K562 (cell line): Measurements from ENCODE around the gene UMODL1. TPM values are rescaled to one million over a fixed set of nuclear protein-coding genes. Genes with fewer than 3 reads are reported as not detected.

ENCODE experiments used
- ATAC-seq: fragments of 200-7000 bp; cut with Tn5 transposase; 3 replicates; pipeline ENCODE4 v1.9.1; 2020; ENCODE audit warnings: moderate library complexity
- BruUV-seq: library from RNA; stranded (reverse); fragments of 400-500 nt; replicated peaks from 2 replicates; lab custom pipeline; 2021; lab: Mats Ljungman, UMichigan
- CTCF ChIA-PET: fragments of 300-600 bp; formaldehyde crosslinking; extraction: SDS; loops from one replicate; lab custom pipeline; 2021; ENCODE audit warnings: low intra/inter-chr PET ratio; lab: Yijun Ruan, JAX
- POLR2A ChIA-PET: fragments of 300-600, 350-650 bp; sonication (Branson Sonifier 250); formaldehyde crosslinking; extraction: SDS; loops from one replicate; lab custom pipeline; 2021; ENCODE audit warnings: antibody characterized with exemption, inconsistent platforms; lab: Yijun Ruan, JAX
- DNase-seq, 4 experiments: peaks; one replicate each; pipeline versions ENCODE4 v3.0.0 to v3.0.0-alpha.2; 2011 to 2018; ENCODE audit warnings: low spot score in 3 of 4, mixed read lengths in 3 of 4; ENCODE audit errors: extremely low read depth in 1 of 4
- FAIRE-seq: peaks from 2 replicates; lab custom pipeline; 2011; peaks lifted over from hg19 to GRCh38; lab: Jason Lieb, UNC
- H2AFZ ChIP-seq: 2 replicates; pipeline ENCODE4 v1.6.0; 2011; ENCODE audit warnings: low read depth, low read length, control low read depth, inconsistent platforms
- H3K27ac ChIP-seq: fragments of 200-600 bp; 3 replicates; pipeline ENCODE4 v1.8.0; 2011; ENCODE audit warnings: low read depth, mild to moderate bottlenecking, control low read depth, inconsistent platforms, low read length, moderate library complexity, mixed read lengths; ENCODE audit errors: extremely low read depth
- H3K27me3 ChIP-seq, 2 experiments: fragments of 300-600 bp in 1 of 2; 2 replicates in 1 of 2; 3 replicates in 1 of 2; pipeline versions ENCODE4 v1.6.0 to v1.8.0; 2011; ENCODE audit warnings: inconsistent platforms in 2 of 2, low read length in 2 of 2, mild to moderate bottlenecking in 1 of 2, mixed read lengths in 1 of 2, moderate library complexity in 1 of 2; ENCODE audit not compliant: control insufficient read depth in 2 of 2, insufficient read depth in 2 of 2
- H3K36me3 ChIP-seq: fragments of 300-600 bp; 3 replicates; pipeline ENCODE4 v1.8.0; 2011; ENCODE audit warnings: mild to moderate bottlenecking, low read length, inconsistent platforms; ENCODE audit not compliant: control insufficient read depth, insufficient read depth
- H3K4me1 ChIP-seq, 2 experiments: fragments of 200-600 bp in 1 of 2; replicated peaks in 1 of 2; 2 replicates in 1 of 2; 3 replicates in 1 of 2; pipeline versions ENCODE4 v1.5.1 to v1.8.0; 2011; ENCODE audit warnings: inconsistent platforms in 2 of 2, low read length in 2 of 2, mild to moderate bottlenecking in 1 of 2, mixed read lengths in 1 of 2, moderate library complexity in 1 of 2; ENCODE audit not compliant: control insufficient read depth in 2 of 2, insufficient read depth in 2 of 2
- H3K4me2 ChIP-seq: 2 replicates; pipeline ENCODE4 v1.6.1; 2011; ENCODE audit warnings: low read length, control low read depth, inconsistent platforms, mixed read lengths; ENCODE audit not compliant: insufficient read depth
- H3K4me3 ChIP-seq: fragments of 200-600 bp; sonication (generic), shearing (Covaris generic); 2 replicates; pipeline ENCODE4 v1.5.1; 2016; ENCODE audit warnings: control low read depth, inconsistent platforms
- H3K79me2 ChIP-seq: fragments of 200-600 bp; 3 replicates; pipeline ENCODE4 v1.8.0; 2011; ENCODE audit warnings: low read length, inconsistent platforms; ENCODE audit not compliant: control insufficient read depth, insufficient read depth
- H3K9ac ChIP-seq, 2 experiments: 2 replicates each; pipeline versions ENCODE4 v1.6.0 to v1.6.1; 2011; ENCODE audit warnings: low read depth in 2 of 2, low read length in 2 of 2, control low read depth in 1 of 2, inconsistent platforms in 1 of 2, mild to moderate bottlenecking in 1 of 2, mixed read lengths in 1 of 2; ENCODE audit not compliant: insufficient read depth in 1 of 2
- H3K9me1 ChIP-seq: one replicate; pipeline ENCODE4 v1.6.0; 2011; ENCODE audit warnings: inconsistent platforms, mild to moderate bottlenecking, low read length, moderate library complexity; ENCODE audit not compliant: control insufficient read depth, insufficient read depth
- H3K9me3 ChIP-seq: replicated peaks from 2 replicates; pipeline ENCODE4 v1.5.1; 2011; ENCODE audit warnings: low read depth, low read length, inconsistent platforms; ENCODE audit not compliant: control insufficient read depth, insufficient read depth
- H4K20me1 ChIP-seq: replicated peaks from 2 replicates; pipeline ENCODE4 v1.6.1; 2011; ENCODE audit warnings: low read length, inconsistent platforms, mixed read lengths; ENCODE audit not compliant: control insufficient read depth, insufficient read depth
- BRD9 ChIP-seq: fragments of 450-650 bp; IDR thresholded peaks from 2 replicates; pipeline ENCODE4 v1.6.1; 2018; ENCODE audit warnings: low read depth; ENCODE audit not compliant: partially characterized antibody
- EZH2 ChIP-seq: IDR thresholded peaks from 2 replicates; pipeline ENCODE4 v1.6.1; 2012; ENCODE audit warnings: low read depth, mild to moderate bottlenecking, inconsistent platforms, low read length, borderline replicate concordance
- GABPB2 ChIP-seq: fragments of 250-450 bp; sonication (Bioruptor Pico); conservative IDR thresholded peaks from 2 replicates; pipeline ENCODE4 v1.5.1; 2021; ENCODE audit warnings: mild to moderate bottlenecking
- NR2C2 ChIP-seq, 2 experiments: fragments of 200-800 bp in 1 of 2; sonication (Bioruptor generic) in 1 of 2; sonication (generic) in 1 of 2; formaldehyde crosslinking in 1 of 2; IDR thresholded peaks; 2 replicates each; pipeline versions ENCODE4 v1.6.1 to v1.8.0; 2016 to 2022; ENCODE audit warnings: mild to moderate bottlenecking in 1 of 2, missing compliant biosample characterization in 1 of 2, missing genetic modification characterization in 1 of 2, missing genetic modification reagents in 1 of 2
- SOX6 ChIP-seq: fragments of 450-650 bp; IDR thresholded peaks from 2 replicates; pipeline ENCODE4 v1.6.1; 2014; ENCODE audit warnings: mild to moderate bottlenecking
- TAF9B ChIP-seq: fragments of 450-650 bp; IDR thresholded peaks from 2 replicates; pipeline ENCODE4 v1.6.1; 2018; ENCODE audit warnings: mild to moderate bottlenecking; ENCODE audit not compliant: partially characterized antibody
- ZNF140 ChIP-seq: fragments of 250-450 bp; sonication (Bioruptor Pico); IDR thresholded peaks from 2 replicates; pipeline ENCODE4 v1.8.0; 2021; ENCODE audit warnings: moderate library complexity, mild to moderate bottlenecking, inconsistent platforms
- WGBS: fragments of 100-300 bp; shearing (Covaris generic); methylation state at CpG from one replicate; pipeline ENCODE4 v1.1.6; 2016; ENCODE audit warnings: low coverage, mixed read lengths; ENCODE audit not compliant: insufficient coverage; ENCODE audit errors: missing lambda C conversion rate; 5-methylcytosine and 5-hydroxymethylcytosine counted together
- in situ Hi-C: fragments of 300-500 bp; cut with MboI; formaldehyde crosslinking; loops from 4 replicates; pipeline ENCODE4 v1.15.0; 2018; ENCODE audit warnings: inconsistent platforms, mixed read lengths
- intact Hi-C: fragments of 100-400 bp; cut with micrococcal nuclease; formaldehyde crosslinking; loops from 2 replicates; pipeline ENCODE4 v1.14.2; 2022
- polyA plus RNA-seq, 8 experiments: library from polyadenylated mRNA; depleted of rRNA in 4 of 8; stranded (reverse) in 5 of 8; unstranded in 3 of 8; fragments of >200 nt; fragmentation: Nextera tagmentation in 2 of 8; fragmentation: Illumina TruSeq in 1 of 8; extraction: Ambion mirVana in 2 of 8; extraction: Trizol in 1 of 8; gene quantifications; 2 replicates each; pipeline versions ENCODE4 v1.2.1 to v1.2.3, GENCODE V29; 2011 to 2014; ENCODE audit warnings: inconsistent platforms in 1 of 8, missing spikeins in 1 of 8
- total RNA-seq, 7 experiments: library from RNA; depleted of rRNA in 6 of 7; stranded (reverse); fragments of >200 nt in 6 of 7; fragmentation: Illumina TruSeq in 2 of 7; extraction: Trizol in 2 of 7; gene quantifications; 2 replicates each; pipeline versions ENCODE4 v1.2.1 to v1.2.3, GENCODE V29; 2011 to 2021; ENCODE audit warnings: low replicate concordance in 1 of 7
- TF ChIP-seq, protein P1 (sequence below): fragments of 250-450 bp; sonication (Bioruptor Pico); IDR thresholded peaks from 2 replicates; pipeline ENCODE4 v1.8.0; 2022; ENCODE audit warnings: inconsistent platforms

UMODL1 gene
- total and polyA plus RNA-seq, 9 of the 15 experiments (the other 6 are each of a cell fraction or from before 2014, with no cell fraction given): not detected

DNA sequence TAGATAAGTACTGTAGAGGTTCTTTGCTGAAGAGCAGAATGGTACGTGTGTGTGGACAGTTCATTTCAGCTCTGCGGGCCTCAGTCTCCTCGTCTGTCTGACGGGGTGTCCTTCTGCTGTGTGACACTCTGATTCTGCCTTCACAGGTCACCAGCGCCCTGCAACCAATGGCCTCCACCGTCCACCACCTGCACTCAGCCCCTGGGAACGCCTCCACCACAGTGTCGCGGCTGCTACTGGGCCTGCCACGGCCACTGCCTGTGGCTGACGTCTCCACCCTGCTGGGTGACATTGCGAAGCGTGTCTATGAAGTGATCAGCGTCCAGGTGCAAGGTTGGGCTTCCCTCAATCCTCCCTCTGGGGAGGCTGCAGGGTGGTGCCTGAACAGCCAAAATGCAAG lies 17.0 kb downstream of the UMODL1 start (continued):
- TF ChIP-seq TAF9B: no peak

DNA sequence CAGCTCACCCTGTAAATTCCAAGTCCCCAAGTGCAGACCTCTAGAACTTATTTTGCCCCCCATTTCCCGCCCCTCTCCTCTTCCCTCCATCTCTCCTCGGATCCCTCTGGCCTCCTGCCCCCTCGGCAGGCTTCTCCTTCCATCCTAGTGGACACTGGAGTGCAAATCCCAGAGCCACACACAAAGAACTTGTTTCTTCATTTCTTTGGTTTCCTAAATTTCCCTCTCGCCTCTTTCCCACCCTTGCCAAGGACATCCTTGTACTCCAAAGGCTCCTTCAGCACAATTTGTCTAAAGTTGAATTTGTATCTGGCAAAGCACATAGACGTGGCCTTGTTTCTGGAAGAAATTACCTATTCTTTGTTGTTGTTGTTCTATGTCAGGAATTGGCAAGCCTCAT lies 17.5 kb downstream of the UMODL1 start:
- no peak for DNase-seq

More for the DNA sequence above, 17.5 kb downstream of the UMODL1 start:
- no TSS peak for BruUV-seq
- no peaks in the 10 kb centered on the region; the same call in 1 of the 2 replicates for H4K20me1 ChIP-seq
- 5% methylated on average over 5 of the region's 5 CpGs for WGBS
- no peaks in the 10 kb centered on the region for H3K9me3 ChIP-seq
- ATAC-seq: no peak
- in situ Hi-C loops (no loop called here), intact Hi-C loops (loop anchor here (10.0 kb wide), 1 partner anchor 64 kb away; no protein-coding TSS in a partner anchor)
- no peak for TF ChIP-seq BRD9
- no peak for TF ChIP-seq SOX6
- TF ChIP-seq NR2C2 (CRISPR knock-in tag; IDR thresholded peaks at IDR 0.05): no peak
- no peak for TF ChIP-seq NR2C2 (tag; IDR thresholded peaks at IDR 0.05)
- TF ChIP-seq GABPB2 (CRISPR knock-in tag): no peak
- no peak for TF ChIP-seq ZNF140
- TF ChIP-seq EZH2: no peak
- TF ChIP-seq, protein P1, sequence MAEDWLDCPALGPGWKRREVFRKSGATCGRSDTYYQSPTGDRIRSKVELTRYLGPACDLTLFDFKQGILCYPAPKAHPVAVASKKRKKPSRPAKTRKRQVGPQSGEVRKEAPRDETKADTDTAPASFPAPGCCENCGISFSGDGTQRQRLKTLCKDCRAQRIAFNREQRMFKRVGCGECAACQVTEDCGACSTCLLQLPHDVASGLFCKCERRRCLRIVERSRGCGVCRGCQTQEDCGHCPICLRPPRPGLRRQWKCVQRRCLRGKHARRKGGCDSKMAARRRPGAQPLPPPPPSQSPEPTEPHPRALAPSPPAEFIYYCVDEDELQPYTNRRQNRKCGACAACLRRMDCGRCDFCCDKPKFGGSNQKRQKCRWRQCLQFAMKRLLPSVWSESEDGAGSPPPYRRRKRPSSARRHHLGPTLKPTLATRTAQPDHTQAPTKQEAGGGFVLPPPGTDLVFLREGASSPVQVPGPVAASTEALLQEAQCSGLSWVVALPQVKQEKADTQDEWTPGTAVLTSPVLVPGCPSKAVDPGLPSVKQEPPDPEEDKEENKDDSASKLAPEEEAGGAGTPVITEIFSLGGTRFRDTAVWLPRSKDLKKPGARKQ (CRISPR knock-in tag): no peak
- H3K4me3 ChIP-seq: no peak overlapping the region
- no peaks in the 10 kb centered on the region for H3K9me1 ChIP-seq
- FAIRE-seq: no peak
- H2AFZ ChIP-seq: no peak overlapping the region
- no peak overlapping the region for H3K4me2 ChIP-seq
- H3K79me2 ChIP-seq: no peaks in the 10 kb centered on the region
- H3K4me1 ChIP-seq: peaks cover 0 to 6% of the 10 kb centered on the region in 2 experiments; a peak in 1 of 5 replicates
- H3K9ac ChIP-seq: no peak overlapping the region
- ChIA-PET POLR2A (no interaction called here), CTCF (no interaction called here)
- H3K36me3 ChIP-seq: no peaks in the 10 kb centered on the region
- peaks cover 64 to 90% of the 10 kb centered on the region in 2 experiments for H3K27me3 ChIP-seq
- no peak overlapping the region for H3K27ac ChIP-seq
